Measurements from ENCODE around the gene SPATA9.

Gene SPATA9

DNA sequence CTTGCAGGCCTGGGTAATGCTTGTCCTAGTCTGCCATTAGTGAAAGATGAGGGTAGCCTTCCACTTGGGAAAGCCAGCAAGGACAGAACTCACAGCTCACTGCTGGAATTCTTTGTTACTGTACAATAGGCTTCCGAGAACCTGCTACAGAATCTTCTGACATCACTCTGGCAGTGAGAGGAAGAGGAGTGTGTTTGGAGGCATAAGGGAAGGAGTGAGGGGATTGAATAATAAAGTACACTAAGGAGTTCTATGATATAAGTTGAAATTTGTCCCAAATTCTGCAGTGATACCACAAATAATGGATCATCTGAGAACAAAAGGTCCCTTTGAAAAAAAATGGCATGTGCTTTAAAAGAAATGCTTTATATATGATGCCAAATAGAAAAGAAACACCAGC lies at the start of gene SPATA9:
TSS of gene SPATA9 (minus strand) at position 101 of the 400 bp plus-strand sequence. CDS start 137 bp downstream, outside the sequence.
- DNase-seq: no peak

DNA sequence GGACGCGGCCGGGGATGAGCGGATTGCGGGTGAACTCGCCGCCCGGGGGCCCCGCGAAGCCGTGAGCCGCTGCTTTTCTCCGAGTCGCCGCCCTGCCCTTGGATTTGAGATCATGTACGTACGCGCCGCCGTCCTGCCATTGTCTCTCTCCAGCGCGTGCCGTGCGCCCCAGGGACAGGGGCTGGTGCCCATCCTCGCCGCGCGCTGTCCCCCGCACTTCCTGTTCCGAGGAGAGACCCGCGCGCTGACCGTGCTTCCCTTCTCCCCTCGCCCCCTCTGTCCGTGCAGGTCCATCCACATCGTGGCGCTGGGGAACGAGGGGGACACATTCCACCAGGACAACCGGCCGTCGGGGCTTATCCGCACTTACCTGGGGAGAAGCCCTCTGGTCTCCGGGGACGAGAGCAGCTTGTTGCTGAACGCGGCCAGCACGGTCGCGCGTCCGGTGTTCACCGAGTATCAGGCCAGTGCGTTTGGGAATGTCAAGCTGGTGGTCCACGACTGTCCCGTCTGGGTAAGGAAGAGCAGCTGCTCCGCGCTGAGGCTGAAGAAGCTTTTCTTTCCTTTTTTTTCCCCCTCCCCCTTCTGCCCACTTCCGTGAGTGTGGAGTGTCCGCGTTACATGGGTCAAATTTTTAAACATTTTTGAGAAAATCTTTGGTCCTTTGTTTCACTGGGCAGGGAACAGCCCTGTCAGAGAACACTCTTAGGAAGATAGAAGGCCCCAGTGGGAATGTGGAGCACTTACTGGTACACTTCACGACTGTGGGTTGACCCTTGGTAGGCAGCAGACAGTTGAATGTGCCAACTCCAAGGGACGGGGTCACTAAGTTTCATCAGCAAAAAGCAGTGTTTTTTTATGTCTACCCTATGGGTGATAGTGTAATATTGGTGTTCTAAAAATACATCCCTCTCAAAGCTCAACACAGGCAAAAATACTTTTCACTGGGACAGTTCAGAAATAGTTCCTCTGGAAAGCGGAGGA lies 49.1 kb upstream of the SPATA9 start:
- peak; percentile 62 for DNase-seq

GRCh38 chr5:95730730-95731570 lies 48.2 kb upstream of the SPATA9 start, which contains the start of gene RHOBTB3:
RHOBTB3 (plus strand) TSS chr5:95731336; CDS start chr5:95731683, 347 bp downstream.
- DNase-seq: peak; percentile 54

DNA sequence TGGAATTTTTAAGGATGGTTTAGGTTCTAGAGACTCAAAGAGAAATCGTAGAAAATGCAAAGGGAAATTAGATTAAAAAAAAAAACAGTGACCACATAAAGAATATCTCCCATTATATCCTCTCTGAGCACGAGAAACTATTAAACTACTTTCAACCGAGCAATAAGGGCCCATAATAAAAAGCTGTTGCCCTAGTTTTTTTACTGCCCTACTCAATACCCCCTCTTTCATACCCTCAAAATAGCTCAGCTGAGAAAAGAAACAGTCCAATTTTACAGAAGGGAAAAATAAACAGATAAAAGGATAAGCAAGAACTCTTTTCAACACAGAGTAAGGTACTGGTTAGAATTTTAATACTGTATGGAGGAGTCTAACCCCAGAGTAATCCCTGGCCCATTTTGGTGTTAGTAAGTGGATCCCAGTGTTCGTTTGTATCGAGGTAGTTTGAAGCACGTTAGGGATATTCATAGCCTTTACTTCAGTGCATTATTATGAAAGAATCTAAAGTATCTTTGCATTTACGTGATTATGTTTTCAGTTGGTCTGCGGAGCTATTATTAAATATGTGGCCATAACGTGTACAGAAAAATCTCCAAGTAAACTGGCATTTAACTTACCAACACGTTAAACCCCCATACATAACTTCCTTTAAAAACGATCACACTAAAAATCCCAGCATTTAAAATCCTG lies 47.4 kb upstream of the SPATA9 start:
- DNase-seq: no peak

- no peak for DNase-seq
Observed at GRCh38 chr5:95729115-95730010, 46.6 kb upstream of the SPATA9 start.

- no peak for DNase-seq
Observed at GRCh38 chr5:95728494-95729114, 45.8 kb upstream of the SPATA9 start.

- no peak for DNase-seq
Observed at GRCh38 chr5:95727764-95728191, 45.0 kb upstream of the SPATA9 start.

GRCh38 chr5:95726811-95727763 lies 44.3 kb upstream of the SPATA9 start:
- DNase-seq: no peak

- no peak for DNase-seq
Observed at GRCh38 chr5:95725937-95726810, 43.4 kb upstream of the SPATA9 start.

GRCh38 chr5:95725071-95725820 lies 42.5 kb upstream of the SPATA9 start:
- no peak for DNase-seq

GRCh38 chr5:95723632-95724369 lies 41.0 kb upstream of the SPATA9 start:
- DNase-seq: no peak

GRCh38 chr5:95721582-95722295 lies 38.9 kb upstream of the SPATA9 start:
- no peak for DNase-seq

DNA sequence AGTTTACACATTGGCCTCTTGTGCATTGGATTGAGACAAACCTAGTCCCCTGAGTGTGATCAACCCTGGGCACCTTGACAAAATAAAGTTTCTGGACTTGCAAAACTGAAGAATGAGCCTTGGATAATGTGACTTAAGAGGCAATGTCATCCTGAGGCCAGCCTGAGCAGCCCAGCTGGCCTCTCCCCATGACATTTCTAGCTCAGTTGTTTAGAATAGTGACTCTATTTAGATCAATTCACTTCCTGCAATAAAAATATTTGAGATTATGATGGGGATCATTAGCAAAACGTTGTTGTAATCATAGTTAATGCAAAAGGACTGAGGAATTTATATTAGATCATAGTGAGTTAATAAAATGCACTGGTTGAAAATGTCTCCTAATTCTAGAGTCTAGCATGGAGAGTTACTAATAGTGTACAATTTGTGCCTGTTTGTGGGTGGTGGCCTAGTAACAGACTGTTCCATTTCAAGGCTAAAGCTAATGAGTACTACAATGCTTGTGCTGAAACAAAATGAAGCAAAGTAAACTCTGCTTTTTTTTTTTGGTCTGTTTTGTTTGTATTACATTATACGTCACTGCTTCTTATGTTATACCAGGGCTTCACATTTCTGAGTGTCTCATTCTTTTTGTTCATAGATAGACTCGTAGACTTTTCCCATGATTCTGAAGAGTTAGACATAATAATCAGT lies 37.4 kb upstream of the SPATA9 start:
- no peak for DNase-seq

DNA sequence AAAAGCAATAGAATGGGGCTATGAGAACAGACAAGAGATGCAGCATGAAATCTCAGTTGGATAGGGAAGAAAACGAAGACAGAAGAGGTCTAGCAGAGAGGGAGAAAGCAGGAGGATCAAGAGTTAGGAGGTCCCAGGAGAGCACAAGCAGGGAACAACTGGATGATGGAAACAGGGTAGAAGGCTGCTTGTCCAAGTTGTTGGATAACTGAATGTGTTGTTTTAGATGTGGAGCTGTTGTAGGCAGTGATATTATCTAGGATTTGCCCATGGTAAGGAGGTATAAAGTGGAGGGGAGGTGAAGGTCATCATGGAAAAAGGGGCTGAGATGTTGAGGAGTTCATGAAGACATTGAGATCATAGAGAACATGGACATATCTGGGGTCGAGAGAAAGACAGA lies 35.9 kb upstream of the SPATA9 start:
- no peak for DNase-seq

DNA sequence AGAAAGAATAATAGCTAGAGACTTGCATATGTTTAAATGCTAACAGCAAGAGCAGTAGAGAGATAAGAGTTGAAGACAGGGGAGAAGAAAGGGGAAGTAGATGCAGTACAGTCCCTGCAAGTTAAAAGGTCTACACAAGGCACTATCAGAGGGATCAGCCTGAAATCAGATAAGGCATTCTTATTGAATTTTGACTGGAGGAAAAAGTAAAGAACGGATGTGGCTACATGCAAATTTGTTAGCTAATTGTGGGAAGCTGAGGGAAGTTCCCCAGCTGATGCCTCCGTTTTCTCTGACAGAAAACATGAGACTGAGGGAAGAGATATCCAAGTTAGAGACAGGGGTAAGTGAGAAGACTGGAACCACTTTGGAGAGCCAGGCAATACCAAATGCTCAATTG lies 35.4 kb upstream of the SPATA9 start:
- peak; percentile 37 for DNase-seq

DNA sequence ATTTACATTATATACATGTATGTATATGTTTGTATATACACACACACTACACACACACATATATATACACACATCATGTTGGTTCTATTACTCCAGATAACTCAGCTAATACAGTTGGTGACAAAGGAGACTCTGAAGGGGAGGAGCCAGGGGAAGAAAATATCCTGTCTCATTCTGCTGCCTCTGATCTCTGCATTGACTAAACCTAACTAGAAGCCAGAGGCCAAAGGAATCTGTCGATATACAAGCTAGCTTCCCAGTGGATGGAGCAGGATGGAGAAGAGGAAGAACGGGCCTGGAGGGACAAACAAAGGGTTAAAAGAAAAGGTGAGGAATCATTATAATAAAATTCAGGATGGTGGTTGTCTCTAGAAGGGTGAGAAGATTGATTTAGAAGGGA lies 34.6 kb upstream of the SPATA9 start:
- no peak for DNase-seq
